ENCODE results near the gene DHX35.
A peak's percentile ranks its signal among the peaks of the same experiment; 100 is the strongest.

The DHX35 gene, protein sequence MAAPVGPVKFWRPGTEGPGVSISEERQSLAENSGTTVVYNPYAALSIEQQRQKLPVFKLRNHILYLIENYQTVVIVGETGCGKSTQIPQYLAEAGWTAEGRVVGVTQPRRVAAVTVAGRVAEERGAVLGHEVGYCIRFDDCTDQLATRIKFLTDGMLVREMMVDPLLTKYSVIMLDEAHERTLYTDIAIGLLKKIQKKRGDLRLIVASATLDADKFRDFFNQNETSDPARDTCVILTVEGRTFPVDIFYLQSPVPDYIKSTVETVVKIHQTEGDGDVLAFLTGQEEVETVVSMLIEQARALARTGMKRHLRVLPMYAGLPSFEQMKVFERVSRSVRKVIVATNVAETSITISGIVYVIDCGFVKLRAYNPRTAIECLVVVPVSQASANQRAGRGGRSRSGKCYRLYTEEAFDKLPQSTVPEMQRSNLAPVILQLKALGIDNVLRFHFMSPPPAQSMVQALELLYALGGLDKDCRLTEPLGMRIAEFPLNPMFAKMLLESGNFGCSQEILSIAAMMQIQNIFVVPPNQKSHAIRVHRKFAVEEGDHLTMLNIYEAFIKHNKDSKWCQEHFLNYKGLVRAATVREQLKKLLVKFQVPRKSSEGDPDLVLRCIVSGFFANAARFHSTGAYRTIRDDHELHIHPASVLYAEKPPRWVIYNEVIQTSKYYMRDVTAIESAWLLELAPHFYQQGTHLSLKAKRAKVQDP

DNA sequence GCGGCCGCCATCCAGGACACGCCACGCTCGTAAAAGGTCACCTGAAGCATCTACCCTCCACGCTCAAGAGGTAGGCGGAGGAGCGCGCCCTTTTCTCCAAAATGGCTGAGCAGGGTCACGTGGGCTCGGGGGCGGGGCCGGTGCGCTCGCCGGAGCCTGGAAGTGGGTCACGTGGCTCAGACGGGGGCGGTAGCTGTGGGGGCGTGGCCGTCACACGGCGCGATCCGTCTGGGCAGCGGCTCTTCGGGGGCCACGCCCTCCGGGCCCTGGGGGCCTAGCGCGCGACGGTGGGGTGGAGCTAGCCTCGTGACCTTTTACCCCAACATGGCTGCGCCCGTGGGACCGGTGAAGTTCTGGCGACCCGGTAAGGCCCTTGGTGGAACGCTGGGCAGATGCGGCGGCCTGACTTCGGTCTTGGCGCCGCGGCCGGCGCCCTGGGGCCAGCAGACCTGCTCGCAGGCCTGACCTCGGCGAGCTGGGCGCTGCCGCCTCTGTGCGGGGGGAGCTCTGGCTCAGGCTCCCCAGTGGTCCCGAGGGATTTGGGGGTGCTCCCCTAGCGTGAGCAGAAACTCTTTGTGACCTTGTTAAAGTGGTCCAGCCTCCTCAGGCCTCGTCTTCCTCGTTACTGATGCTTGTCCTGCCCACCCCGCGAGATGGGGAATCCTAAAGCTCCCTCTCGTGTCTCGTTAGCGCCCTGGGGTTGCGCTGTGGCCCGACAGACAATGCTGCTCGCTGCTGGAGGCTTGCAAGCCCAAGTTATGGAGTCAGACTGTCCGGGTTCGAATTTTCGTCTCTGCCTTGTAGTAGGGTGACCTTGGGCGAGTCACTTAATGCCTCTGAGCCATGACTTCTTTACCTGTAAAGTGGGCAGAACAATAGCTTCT lies at the start of gene DHX35:
Gene DHX35 (plus strand): TSS at position 301 of the 884 bp plus-strand sequence. CDS start 24 bp downstream, at position 325.
- DNase-seq, result peak; percentile 75

DNA sequence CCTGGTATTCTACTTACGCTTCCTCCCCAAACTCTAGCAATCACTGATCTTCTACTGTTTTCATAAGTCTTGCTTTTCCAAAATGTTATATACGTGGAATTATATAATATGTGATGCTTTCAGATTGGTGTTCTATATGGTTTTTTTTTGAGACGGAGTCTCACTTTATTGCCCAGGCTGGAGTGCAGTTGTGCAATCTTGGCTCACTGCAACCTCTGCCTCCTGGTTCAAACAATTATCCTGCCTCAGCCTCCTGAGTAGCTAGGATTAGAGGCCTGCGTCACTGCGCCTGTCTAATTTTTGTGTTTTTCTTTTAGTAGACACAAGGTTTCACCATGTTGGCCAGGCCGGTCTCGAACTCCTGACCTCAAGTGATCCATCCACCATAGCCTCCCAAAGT lies 46.8 kb upstream of the DHX35 start:
- no peak for DNase-seq

DNA sequence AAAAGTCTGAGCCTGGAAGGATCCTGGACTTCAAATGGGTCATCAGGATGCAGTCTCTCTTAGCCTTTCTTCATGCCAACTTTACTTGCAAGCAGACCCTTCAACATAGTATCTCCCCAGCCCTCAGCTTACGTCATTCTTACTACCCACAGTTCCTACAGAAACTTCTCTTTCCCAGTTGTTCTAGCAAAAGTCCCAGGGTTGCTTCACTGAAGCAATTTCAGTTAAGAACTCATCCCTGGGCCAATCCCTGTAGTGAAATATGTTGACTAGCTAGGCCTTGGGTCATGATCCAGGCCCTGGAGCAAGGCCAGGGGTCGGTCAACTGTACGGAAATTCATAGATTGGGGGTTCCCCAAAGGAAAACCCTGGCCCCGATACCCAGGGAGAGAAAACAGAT lies 44.5 kb upstream of the DHX35 start:
- DNase-seq, result no peak

DNA sequence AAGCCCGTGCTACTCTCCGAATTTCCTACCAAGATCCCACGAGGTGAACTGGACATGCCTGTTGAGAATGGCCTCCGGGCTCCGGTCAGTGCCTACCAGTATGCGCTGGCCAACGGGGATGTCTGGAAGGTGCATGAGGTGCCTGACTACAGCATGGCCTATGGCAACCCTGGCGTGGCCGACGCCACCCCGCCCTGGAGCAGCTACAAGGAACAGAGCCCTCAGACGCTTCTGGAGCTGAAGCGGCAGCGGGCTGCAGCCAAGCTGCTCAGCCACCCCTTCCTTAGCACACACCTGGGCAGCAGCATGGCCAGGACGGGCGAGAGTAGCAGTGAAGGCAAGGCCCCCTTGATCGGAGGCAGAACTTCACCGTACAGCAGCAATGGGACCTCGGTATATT lies 44.0 kb upstream of the DHX35 start:
- DNase-seq, result no peak

DNA sequence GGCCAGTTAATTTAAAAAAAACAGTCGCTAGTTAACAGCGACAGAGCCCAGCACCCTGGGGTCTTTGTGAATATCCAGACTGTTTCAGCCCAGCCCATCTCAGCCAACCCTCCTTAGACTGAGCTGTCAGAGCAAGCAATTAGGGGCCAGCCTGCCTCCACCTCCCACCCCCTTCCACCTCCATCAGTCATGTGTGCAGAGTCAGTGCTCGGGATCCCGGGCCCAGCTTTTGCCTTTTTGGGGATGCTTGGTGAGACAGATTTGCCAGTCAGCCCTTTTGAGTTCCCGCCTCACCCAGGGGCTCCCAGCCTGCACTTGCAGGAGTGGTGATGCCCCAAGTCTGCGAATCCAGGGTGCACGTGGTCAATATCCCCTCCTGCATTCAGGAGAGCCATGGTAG lies 42.5 kb upstream of the DHX35 start:
- DNase-seq, result no peak

DNA sequence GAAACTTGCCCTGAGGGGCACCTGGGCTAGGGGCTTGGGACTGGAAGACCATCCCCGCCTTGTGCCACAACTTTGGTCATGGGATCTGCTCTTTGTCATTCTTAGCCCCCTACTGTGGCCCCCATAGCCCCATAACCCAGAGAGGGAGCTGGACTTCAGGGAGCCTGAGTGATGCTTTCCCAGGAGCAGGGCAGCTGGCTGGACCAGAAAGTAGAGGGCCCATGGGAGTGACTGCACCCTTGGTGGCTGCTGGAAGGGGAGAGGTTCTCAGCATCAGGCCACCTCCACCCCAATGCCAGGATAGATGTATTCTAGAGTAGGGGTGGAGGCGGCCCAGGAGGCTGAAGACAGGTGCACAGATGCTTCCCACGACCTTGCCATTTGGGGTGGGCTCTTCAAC lies 41.7 kb upstream of the DHX35 start:
- no peak for DNase-seq

DNA sequence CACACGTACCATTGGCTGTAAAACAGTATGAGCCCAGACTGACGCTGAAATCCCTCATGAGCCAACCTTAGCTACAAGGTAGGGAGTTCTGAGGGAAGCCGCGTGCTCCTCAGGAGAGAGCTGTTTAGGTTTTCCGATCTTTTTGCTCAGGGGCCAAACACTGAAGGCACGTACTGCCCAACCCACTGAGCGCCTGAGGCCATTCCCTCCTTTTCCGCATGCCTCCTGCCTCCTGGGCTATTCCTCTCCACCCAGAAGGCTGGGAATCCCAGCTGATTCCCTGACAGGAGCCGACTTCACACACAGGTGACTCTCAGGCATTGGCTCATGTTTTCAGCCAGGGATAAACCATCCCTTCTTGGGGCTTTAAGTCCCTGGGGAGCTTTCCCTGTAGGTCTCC lies 41.3 kb upstream of the DHX35 start:
- no peak for DNase-seq

DNA sequence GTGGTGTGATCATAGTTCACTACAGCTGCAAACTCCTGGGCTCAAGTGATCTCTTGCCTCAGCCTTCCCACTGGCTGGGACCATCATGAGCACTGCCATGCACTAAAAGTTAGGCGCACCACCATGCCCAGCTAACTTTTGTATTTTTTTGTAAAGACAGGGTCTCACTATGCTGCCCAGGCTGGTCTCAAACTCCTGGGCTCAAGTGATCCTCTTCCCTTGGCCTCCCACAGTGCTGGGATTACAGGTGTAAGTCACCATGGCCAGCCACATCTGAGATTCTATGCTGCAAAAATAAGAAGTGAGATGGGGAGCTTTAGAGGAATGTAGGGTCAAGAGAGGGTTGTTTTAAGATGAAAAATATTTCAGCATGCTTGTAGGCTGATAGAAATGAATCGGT lies 37.4 kb upstream of the DHX35 start:
- no peak for DNase-seq

DNA sequence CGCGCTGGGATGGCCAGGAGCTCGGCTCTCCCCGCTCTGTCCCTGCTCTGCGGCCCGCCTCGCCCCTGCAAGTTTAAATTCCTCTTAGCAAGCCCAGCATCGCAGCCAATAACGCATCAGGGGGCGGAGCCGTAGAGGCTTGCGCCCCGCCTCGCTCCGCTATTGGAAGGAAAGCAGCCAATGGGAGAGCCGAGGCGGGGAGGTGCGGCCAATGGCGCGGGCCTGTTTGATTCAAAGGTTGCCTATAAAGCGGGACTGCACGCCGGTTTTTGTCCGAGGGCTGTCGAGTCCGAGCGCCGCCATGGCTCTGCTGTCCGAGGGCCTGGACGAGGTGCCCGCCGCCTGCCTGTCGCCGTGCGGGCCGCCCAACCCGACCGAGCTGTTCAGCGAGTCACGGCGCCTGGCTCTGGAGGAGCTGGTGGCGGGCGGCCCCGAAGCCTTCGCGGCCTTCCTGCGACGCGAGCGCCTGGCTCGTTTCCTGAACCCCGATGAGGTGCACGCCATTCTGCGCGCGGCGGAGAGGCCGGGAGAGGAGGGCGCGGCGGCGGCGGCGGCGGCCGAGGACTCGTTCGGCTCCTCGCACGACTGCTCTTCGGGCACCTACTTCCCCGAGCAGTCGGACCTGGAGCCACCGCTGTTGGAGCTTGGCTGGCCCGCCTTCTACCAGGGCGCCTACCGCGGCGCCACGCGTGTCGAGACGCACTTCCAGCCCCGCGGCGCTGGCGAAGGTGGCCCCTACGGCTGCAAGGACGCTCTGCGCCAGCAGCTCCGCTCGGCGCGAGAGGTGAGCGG lies 35.8 kb upstream of the DHX35 start, which contains the start of gene FAM83D:
Gene FAM83D (plus strand): TSS at position 276 of the 792 bp plus-strand sequence. CDS start 26 bp downstream, at position 302.
- peak; percentile 95 for DNase-seq

DNA sequence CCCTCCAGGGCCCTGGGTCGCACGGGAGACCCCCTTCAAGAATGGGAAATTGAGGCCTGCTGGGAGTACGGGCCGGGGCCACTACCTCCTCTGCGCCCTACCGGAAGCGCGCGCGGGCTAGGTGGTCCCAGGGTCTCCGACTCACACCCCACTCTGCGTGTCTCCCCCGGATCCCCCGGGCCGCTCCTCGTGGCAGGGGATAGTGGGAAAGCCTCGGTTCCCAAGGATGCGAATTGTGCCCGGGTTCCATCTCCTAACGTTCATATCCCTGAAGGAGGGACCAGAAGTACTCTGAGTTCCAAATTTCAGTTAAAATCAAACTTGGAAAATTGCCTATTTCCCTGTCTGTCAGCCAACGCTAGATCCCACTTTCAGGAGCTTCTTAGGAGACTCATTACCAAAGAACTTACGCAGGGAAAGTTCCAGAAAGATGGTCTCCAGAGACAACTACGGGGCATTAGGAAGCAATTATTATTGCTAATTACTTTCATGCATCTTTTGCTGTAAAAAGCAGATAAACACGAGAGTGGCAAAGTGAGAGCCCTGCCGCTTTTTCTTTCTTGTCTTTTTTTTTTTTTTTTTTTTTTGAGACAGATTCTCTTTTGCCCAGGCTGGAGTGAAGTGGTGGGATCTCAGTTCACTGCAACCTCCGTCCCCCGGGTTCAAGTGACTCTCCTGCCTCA lies 35.1 kb upstream of the DHX35 start:
- no peak for DNase-seq

DNA sequence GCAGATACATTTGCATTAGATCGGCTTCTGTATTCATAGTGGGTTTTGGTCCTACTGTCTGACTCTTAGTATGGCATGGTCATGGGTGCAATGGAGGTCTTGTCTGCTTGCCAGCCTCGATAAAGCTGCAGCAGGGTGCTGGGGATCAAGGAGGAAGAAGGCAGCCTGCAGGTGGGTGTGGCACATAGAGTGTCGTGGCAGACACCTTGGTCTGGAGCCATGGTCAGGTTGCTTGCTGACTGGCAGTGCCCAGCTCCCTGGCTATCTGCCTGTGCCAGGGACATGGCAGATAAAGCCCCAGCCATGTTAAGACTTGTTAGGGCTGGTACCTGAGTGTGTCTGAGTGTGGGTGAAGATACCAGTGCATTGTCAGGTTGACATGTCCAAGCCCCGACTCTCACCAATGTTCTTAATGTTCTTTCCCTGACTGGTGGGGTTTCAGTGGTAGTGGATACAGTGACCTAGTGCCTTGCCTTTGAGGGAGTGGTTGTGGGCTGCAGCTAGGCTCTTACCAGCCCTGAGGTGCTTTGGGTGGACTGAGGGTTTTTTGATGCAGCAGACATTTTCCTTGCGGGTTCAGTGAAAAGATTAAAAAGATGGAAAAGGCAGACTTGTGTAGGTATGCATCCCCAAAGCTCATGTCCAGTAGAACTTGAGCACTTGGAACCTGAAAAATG lies 34.1 kb upstream of the DHX35 start:
- DNase-seq, result no peak

DNA sequence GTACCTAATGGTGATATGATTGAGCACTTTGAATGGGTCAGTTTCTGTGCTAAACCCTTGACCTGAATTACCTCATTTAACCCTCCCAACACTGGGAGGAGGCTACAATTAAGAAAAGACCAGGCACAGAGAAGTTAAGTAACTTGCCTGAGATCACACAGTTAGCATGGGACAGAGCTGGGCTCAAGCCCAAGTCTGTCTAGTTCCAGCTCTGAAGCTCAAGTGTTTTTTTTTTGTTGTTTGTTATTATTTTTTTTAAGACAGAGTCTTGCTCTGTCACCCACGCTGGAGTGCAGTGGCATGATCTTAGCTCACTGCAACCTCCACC lies 31.9 kb upstream of the DHX35 start:
- no peak for DNase-seq

DNA sequence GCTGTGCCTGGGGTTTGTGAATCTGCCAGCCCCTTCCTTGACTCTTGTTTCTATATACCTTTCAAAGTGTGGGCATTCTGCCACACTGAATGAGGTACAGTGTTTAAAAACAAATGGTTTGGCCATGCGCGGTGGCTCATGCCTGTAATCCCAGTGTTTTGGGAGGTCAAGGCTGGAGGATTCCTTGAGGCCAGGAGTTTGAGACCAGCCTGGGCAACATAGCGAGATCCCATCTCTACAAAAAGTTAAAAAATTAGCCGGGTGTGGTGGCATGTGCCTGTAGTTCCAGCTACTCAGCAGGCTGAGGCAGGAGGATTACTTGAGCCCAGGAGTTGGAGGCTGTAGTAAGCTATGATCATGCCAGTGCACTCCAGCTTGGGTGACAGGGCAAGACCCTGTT lies 30.2 kb upstream of the DHX35 start:
- DNase-seq, result no peak

DNA sequence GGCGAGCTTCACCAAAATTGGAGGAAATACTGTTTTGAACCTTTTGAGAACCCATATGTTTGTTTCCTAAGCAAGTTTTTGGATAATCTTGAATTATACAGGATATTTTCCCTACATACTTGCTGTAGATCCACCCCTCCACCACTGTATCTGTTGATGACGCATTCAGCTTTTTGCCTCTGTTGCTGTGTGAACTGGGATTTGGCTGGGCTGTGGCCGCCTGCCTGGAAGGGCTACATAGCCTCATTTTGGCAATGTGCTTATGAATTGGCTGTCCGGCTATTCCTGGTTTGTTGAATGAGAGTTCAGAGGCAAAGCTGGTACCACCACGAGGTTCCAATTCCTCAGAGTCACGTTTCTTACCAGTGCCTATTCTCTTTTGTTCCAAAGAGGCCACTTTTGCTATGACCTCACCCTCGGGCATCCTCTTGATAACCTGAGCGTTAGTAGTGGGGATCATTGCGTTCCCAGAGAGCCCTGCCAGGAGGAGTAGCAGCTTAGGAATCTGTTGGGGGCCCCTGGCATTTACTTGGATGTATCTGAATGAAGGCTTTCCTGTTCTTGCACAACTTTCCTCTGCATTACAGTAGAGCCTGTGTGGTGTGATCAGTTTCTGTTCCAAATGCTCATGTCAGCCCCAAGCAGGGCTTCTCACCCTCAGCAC lies 29.6 kb upstream of the DHX35 start:
- DNase-seq, result no peak

DNA sequence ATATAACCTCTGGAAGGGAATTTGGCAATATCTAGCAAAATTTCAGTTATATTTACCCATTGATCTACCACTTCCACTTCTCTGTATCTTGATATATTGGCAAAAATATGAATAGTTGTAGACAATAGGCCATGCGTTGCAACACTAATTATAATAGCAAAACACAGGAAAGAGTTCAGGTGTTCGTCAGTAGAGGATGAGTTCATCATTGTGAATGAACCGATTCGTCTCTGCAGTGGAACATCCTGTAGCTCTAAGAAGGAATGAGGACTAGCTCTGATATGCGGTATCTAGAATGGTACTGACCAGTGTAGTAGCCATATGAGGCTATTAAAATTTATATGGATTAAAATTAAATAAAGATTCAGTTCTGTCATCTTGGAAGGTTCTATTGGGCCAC lies 27.6 kb upstream of the DHX35 start:
- DNase-seq, result no peak

DNA sequence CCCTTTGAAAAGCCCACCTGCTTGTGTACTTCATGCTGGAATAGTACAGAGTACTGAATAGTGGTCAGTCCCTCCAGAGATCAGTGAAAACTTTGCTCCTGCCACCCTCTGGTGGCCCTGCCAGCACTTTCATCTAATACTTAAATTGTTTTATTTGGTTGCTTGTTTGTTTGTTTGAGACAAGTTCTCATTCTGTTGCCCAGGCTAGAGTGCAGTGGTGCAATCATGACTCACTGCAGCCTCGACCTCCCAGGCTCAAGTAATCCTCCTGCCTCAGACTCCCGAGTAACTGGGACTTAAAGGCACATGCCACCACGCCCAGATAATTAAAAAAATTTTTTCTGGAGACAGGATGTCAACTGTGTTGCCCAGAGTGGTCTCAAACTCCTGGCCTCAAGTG lies 26.9 kb upstream of the DHX35 start:
- DNase-seq, result no peak

DNA sequence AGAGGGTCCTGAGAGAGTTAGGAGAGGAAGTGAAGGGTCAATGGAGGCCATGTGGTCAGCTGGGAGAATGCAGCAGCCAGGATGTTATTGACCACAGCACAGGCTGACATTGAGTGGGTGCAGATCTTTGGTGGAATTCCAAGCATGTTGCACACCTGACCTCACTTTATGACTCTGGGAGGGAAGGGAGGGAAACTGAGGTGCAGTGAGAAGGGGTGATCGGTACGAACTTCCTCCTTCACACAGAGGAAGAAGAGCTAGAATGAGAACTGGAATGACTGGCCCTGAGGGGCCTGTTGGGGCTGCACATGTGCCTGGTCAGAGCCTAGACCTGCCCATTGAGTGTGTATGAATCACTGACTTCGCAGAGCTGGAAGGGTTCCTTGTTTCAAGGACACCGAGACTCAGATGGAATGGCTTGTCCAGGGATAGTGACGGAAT lies 26.2 kb upstream of the DHX35 start:
- DNase-seq, result no peak

DNA sequence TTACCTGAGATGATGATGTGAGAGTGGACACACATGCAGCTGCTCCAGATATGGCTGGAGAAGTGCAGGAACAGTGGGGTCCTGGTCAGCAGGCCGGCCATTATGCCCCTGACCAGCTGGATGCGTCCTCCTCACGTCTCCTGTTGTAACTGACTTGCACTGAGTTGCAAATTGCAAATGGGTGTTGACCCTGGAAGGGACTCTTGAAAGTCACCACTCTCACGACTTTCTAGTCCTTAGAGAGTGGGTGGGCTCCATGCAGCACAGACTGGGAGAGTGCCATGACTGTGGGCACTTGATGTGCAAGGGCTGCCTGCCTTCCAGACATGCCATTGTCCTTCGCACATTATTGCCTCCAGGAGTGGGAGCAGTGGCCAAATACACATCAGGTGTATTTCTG lies 25.1 kb upstream of the DHX35 start:
- DNase-seq, result no peak

DNA sequence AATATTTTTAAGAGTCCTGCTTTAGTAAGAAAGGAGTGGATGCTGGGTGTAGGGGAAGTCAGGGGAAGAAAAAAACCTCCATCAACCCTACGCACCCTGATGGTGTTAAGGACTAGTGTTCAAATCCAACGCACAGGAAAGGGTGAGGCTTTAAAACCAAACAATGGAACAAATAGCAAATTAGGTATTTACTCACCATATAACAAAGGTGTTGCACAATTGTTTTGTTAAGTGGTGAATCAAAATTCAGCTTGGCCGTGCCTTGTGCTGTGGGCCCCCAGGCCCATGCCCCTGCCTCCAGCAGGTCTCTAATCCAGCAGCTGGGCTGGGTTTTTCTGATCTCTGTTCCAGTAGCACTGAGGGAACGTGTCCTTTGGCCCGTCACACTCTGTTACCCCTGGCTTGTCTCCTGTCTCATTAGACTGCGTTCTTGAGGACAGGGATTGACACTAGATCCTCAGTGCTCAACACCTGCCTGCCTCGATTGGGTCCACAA lies 24.1 kb upstream of the DHX35 start:
- DNase-seq, result no peak

DNA sequence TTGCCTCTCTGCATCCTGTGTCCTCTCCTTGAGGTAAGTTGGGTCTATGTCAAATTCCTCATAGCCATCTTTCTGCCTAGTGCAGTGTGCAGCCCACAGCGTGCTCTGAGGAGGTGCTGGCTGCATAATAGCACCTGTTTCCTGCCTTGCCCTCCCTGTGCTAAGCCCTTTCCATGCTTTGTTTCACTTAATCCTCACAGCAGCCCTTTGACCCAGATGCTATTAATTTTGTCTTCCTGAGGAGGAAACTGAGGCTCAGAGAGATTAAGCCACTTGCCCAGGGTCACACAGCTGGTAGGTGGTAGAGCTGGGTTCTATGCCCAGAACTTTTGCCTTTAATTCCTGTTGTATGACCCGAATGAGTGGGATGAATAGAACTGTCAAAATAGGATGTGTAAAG lies 22.5 kb upstream of the DHX35 start:
- DNase-seq, result no peak

DNA sequence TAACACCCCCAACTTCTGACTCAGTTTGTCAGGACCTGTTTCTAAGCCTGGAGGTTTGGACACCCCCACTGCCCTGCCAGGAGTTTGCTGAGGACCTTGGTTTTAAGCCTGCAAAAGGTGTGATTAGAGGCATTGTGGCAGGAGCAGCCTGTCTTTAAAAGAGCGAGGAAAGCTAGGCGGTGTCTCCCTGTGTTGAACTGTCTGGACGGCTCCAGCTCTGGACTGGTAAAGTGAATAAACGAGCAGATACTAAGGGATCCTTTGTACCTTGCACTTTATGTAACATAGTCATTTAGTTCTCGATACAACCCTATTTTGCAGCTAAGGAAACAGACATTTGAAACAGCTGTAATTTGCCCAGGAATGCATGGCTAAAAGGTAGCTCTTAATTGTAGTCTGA lies 21.5 kb upstream of the DHX35 start:
- DNase-seq, result no peak
